HG03575 (cell line): ENCODE measurements around the gene HOPX.
"Not testable (repeated sequence)": the region's sequence is repeated elsewhere in the genome, so short reads cannot be mapped to it uniquely, and the experiment has no call there.

Experiments
- ATAC-seq: cut with Tn5 transposase; IDR thresholded peaks from one replicate; pipeline ENCODE4 v1.9.1; 2021; ENCODE audit not compliant: unreplicated experiment, insufficient number of reproducible peaks, low FRiP score; ENCODE audit errors: extremely low read depth

HOPX gene

DNA sequence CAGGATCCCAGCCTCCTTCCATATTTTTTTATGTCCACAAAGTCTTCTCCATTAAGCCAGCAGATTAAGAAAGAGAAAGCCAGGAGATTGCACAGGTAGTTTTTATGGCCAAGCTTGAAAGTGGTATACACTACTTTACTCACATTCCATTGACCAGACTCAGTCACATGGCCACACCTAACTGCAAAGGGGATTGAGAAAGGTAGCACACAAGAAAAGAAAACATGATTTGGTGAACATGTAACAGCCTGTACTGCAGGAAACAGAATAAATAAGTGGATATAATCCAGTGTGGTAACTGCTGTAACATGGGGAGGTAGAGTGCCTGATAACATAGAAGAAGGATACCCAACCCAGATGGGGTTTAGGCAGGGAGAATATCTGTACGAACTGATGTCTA, 43.9 kb downstream of the HOPX start:
- ATAC-seq, result no peak

DNA sequence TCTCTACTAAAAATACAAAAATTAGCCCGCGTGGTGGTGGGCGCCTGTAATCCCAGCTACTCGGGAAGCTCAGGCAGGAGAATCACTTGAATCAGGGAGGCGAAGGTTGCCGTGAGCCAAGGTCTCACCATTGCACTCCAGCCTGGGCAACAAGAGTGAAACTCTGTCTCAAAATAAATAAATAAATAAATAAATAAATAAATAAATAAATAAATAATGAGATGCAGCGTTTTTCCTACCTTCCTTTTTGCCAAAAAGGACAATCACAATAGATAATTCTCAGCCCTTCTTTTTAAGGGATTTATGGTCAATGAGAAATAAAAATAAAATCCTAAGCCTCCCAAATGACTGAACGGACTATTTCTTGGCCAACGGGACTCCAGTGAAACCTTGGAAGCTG, 46.1 kb downstream of the HOPX start:
- ATAC-seq, result not testable (repeated sequence)

DNA sequence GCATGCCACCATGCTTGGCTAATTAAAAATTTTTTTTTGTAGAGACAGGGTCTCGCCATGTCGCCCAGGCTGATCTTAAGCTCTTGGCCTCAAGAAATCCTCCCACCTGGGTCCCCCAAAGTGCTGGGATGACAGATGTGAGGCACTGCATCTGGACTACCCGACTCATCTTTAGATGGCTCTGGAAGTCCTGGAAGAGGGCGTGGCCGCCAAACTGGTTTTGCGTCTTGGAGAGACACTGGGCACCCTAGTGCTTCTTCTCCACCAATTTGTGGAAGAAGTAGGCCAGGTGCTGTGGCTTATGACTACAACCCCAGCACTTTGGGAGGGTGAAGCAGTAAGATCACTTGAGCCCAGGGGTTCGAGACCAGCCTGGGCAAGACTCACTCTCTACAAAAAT, 47.6 kb downstream of the HOPX start:
- no peak for ATAC-seq

DNA sequence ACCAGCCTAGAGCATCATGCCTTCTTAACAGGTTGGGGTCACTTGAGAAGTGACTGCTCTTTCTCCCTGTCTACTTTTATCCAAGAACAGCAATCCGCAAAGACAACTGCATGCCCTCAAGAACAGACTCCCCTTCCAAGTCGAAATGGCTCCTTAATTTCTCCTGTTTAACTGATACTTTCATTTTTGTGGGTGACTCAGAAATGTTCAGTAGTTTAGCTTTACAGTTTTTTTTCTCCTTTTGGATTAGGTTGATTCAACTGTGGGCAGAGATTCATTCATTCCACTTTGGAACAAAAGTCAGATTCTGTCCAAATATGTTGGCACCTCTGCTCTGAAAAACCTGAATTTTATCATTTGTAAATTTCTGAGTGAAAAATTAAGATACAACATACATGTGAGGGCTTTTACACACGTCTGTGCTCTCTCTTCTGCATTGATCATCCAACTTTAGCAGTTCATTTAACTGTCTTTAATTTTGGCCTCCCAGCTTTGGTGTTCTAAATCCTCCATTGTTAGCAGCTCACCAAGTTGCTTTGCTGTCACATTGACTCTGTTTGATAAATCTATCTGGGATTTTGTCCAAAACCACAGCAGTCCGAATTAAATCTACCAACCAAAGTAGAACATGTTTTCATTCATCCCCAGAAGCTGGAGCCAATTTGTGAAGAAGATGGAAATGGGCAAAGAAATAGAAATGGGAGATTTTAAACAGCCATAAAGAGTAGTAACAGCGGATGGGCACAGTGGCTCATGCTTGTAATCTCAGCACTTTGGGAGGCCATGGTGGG, 50.0 kb downstream of the HOPX start:
- no peak for ATAC-seq

DNA sequence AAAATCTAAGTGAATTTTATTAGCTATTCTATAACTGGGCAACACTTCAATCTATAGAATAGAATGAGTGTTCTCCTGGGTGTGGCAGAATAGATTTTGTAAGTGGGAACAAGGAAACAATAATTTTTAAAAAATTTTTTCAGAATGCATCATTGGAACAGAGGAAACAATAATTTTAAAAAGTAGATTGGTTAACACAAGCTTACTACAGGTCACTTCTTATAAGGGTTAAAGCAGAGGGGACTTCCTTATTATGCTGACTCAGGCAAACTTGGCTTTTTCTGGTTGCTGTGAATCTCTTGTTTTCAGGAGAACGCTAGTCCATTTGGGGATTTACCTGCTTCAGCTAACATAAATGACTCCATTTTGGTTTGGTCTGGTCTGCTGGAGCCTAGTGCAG, 52.5 kb downstream of the HOPX start:
- ATAC-seq, result no peak

DNA sequence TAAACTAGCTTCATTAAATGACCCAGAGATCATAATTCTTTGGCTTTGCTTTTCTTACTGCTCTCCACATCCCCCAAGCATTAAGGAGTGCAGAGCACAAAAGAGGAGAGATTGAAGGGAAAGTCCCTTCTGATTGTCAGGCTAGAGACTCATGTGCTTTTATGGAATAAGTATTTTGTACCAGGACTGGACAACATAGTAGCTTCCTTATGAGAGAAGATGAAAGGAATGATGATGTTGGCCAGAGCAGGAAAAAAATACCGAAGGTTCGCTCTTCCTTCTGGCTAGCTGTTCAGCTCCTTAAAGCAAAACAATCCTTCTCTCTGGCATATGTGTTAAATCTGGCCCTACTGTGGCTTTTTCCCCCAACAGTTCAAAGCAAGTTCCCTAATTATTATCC, 53.1 kb downstream of the HOPX start:
- ATAC-seq, result no peak

DNA sequence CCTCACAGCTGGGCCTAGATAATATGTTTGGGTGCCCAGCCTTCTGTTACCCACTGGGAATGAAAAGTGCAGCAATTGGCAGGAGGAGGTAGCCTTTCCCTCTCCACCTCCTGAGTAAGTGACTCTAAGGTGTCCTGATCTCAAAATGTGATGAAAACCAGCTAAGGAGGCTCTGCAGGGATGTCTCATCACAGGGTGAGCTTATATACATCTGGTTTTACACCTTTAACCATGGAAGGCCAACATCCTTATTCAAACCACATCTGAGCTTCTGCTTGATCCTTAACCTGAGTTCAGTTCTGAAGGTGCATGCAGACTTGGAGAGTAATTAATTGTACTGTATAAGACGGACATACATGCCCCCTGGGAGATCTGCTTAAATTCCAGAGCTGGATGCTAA, 53.7 kb downstream of the HOPX start:
- no peak for ATAC-seq

DNA sequence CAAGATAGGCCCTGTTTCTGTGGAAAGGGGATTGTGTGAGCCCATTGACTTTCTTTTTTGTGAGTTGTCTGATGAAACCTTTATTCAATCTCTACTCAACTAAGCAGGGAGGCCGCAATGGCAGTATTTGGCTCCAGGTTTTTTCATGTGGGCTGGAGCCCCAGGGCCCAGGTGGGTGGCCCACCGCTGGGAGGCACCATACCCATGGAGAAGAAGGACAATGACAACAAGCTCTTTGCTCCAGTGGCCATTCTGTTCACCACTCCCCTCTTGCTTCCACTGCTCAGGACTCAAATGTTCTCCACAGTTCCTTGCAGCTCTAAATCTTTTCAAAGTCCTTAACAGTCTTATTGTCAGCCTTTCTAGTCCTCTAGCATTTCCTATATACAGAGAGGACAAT, 54.1 kb downstream of the HOPX start:
- no peak for ATAC-seq

DNA sequence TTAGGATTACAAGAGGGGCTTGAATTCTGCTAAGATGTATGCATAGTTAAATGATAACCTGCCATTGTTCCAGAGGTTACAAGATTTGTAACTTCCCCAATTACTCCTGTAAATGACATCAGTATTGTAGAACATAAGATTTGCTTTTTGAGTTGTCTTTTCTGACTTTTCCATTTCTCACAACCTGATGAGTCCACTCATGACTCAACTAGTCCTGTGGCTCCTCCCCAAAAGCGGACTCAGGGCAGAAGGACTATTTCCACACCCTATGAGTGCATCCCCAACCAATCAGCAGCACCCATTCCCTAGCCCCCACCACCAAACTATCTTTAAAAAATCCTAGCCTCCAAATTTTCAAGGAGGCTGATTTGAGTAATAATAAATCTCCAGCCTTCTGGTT, 54.7 kb downstream of the HOPX start:
- no peak for ATAC-seq

DNA sequence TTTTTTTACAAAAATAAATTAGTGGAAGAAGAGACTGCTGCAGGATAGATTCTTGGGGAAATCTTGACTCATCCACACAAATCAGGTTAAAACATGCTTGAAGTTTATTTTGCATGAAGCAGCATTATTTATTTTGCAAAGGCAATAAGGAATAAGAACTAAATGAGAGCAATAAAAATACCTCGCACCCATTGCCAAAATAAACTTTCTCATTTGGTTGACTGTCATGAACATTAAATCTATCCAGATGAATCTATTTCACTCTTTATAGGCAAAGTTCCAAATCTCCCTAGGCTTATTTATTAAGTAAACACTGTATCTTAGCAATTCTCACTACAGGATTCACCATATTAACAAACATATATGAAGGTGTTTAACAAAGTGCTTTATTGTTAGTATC, 58.9 kb downstream of the HOPX start:
- ATAC-seq, result no peak

DNA sequence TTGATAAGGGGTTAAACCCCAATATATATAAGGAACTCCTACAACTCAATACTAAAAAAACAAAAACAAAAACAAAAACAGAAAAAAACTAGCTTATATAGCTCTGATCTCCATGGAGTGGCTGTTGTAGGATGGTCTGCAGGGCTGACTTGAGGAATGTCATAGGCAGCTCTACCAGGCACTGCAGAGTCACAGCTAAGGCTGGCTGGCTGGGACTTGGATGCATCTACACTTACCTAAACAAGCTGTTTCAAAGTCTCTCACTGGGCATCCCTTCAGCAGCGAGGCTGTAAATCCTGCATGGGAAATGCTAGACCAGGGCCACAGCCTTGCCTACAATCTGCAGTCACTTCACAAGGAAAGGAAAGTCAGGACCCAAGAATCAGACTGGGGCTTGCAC, 61.3 kb downstream of the HOPX start:
- ATAC-seq, result no peak

DNA sequence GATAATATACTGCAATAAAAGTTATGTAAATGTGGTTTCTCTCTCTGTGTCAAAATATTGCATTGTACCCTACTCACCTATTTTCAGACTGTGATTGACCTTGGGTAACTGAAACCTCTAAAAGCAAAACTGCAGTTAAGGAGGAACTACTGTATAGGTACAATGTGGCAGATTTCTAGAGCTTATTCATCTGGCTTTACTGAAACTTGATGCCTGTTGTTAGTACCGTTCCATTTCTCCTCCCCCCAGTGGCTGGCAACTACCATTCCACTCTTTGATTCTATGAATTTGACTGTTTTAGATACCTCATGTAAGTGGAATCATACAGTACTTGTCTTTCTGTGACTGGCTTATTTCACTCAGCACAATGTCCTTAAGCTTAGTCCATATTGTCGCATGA, 61.9 kb downstream of the HOPX start:
- ATAC-seq, result no peak

DNA sequence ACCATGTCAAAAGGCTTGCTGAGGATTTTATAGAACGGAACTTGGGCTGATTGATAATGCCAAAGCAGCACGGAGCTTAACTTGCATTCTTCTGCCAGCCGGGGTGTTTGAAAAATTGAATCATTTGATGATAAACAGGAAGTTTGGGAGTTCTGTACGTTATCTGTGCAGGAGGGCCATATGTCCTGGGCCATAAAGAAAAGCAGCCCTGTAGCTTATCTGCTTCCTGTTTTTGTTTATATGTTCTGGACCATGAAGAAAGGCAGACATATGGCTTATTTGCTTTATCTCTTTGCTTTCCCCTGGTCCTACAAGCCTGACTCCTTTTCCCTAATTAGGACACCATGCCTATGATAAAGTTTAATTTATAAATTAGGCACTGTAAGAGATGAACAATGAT, 62.4 kb downstream of the HOPX start:
- no peak for ATAC-seq

DNA sequence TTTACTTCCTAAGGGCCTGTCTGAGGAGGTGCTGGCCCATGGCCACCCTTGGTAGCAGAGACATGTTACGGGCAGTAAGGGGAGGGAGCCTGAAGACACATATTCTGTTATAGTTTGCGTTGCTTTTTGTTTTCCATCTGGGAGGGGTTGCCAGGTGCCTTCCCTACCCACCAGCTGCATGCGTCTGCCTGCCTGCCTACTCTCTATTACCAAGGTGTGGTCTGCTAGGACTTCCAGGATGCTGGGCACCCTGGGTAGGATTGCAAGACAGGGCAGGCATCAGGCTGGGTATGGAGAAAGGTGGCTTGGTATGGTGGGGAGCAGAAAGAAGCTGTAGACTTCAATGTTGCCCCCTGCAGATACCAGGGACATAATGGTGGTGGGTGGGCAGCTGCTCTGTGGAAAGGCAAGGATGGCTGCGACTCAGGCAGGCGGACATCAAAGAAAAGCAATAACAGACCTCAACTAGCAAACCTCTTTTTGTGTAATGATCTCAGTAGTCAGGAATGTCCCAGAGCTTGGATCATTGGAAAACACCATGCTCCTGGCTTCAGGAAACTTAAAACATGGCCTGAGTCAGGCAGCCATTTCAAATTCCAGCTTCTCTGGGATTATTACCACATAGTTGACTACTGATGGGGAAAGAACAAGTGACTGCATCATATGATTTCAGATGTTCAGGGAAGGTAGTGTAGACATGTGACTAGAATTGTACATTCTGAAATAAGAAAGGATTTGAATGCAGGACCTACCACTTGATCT, 67.8 kb downstream of the HOPX start:
- ATAC-seq, result no peak

DNA sequence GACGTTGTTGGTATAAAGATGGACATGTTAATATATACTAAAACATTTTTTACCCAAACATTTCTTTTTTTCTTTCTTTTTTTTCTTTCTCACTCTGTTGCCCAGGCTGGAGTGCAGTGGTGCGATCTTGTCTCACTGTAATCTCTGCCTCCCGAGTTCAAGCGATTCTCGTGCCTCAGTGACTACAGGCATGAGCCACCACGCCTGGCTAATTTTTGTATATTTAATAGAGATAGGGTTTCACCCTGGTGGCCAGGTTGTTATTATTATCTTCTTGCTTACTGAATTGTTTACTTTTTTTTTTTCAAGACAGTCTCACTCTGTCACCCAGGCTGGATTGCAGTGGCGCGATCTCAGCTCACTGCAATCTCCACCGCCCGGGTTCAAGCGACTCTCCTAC, 68.8 kb downstream of the HOPX start:
- ATAC-seq, result no peak

DNA sequence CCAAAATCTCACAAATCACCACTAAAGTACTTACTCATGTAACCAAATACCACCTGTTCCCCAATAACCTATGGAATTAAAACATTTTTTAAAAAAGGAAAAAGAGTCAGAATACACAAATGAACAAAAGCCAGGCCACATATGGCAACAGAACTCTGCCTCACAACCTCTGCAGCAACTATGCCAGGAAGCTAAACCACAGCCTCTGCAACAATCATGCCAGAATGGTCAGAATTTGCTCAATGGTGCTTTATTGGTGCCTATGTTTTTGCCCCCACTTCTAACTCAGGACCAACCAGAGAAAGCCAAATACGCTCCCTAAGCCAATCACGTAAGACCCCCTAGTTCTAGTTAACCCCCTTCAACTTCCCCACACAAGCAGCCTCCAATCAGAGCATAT, 69.6 kb downstream of the HOPX start:
- no peak for ATAC-seq

DNA sequence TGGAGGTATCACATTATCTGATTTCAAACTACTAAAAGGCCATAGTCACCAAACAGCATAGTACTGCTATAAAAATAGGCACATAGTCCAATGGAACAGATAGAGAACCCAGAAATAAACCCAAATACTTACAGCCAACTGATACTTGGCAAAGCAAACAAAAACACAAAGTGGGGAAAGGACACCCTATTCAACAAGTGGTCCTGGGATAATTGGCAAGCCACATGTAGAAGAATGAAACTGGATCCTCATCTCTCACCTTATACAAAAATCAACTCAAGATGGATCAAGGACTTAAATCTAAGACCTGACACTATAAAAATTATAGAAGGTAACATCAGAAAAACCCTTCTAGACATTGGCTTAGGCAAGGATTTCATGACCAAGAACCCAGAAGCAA, 70.9 kb downstream of the HOPX start:
- not testable (repeated sequence) for ATAC-seq

DNA sequence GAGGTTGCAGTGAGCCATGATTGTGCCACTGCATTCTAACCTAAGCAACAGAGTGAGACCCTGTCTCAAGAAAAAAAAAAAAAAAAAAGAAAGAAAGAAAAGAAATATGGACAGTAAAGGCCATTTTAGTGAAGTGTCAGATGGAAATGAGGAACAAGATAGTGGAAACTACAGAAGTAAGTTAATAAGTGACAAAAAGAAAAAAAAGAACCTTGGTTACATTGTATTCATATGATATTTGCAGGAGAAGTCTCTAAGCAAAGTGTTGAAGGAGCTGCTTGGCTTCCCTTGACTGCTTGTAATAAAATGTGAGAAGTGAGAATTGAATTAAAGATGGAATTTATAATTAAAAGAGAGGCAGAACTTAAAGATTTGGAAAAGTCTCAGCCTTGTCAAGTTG, 73.2 kb downstream of the HOPX start:
- ATAC-seq, result no peak

DNA sequence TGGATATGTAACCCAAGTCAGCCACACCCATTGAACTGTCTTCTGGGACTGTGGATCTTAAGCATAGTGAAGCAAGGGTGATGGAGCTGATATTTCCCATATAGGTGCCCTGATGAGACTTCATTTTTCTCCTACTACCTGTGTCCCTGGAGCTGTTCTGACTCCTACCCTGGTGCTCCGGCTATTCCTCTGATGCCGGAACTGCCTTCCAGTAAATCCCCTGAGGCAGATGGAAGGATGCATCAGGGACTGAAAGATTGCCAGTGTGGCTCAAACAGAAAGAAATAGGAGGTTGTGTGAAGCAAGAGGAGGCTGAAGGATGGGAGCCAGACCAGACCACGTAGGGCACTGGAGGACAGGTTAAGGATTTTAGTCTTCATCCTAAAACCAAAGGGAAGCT, 74.7 kb downstream of the HOPX start:
- ATAC-seq, result no peak

DNA sequence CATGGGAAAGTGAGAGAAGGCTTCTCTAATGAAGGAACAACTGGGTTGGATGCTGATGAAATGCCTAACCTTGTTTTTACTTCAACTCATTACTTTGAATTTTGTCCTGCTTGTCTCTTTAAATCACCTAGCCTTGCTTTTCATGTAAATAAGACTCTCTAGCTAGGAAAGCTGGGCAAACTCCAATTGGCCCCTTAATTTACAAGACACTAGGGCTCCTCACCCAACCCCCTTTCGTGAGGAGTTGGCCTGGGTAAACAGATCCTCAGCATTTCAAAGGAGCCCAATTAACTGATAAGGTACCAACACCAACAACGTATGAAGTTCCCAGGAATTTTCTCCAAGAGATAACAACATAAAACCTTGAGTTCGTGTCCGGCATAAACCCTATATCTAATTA, 75.6 kb downstream of the HOPX start:
- not testable (repeated sequence) for ATAC-seq

DNA sequence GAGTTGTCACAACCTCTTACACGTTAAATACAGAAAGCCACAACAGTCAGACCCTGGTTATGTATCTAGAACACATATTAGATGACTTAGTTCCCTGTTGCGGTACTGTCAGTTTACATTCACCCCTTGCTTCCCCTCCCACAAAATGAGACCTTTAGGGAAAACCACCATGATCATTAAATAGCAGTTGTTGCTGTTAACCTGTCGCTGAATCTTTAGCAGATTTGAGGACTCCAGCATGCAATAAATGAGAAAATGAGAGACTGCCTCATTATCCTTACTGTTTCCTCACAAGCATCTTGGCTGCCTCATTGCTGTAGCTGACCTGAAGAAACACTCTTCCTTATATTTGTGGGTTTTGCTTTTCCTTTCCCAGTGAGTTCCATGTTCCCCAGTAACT, 77.8 kb downstream of the HOPX start:
- ATAC-seq, result no peak
